MM.1S (cell line): Measurements from ENCODE around the gene LEMD2.

ENCODE experiments used
- DNase-seq: peaks from one replicate; pipeline ENCODE4 v3.0.0-alpha.2; 2015
- H2AFZ ChIP-seq: fragments of 300-600 bp; sonication (generic); 2 replicates; pipeline ENCODE4 v1.6.0; 2016; ENCODE audit warnings: antibody characterized with exemption, low read length
- H3F3A ChIP-seq: fragments of 300-600 bp; sonication (generic); 2 replicates; pipeline ENCODE4 v1.6.1; 2016; ENCODE audit warnings: mild to moderate bottlenecking, antibody characterized with exemption, low read length, moderate library complexity, mixed read lengths; ENCODE audit not compliant: insufficient read depth
- H3K27ac ChIP-seq: fragments of 300-600 bp; sonication (generic); 2 replicates; pipeline ENCODE4 v1.5.1; 2016; ENCODE audit warnings: mild to moderate bottlenecking, low read length
- H3K27me3 ChIP-seq: fragments of 300-600 bp; sonication (generic); replicated peaks from 2 replicates; pipeline ENCODE4 v1.6.0; 2016; ENCODE audit warnings: low read length; ENCODE audit not compliant: insufficient read depth
- H3K36me3 ChIP-seq: fragments of 300-600 bp; sonication (generic); replicated peaks from 2 replicates; pipeline ENCODE4 v1.6.1; 2016; ENCODE audit warnings: mild to moderate bottlenecking, low read length, mixed read lengths; ENCODE audit not compliant: insufficient read depth
- H3K4me1 ChIP-seq: fragments of 300-600 bp; sonication (generic); 2 replicates; pipeline ENCODE4 v1.6.1; 2016; ENCODE audit warnings: low read length, mixed read lengths
- H3K4me2 ChIP-seq: fragments of 300-600 bp; sonication (generic); 2 replicates; pipeline ENCODE4 v1.6.0; 2016; ENCODE audit warnings: low read depth, low read length
- H3K4me3 ChIP-seq: fragments of 300-600 bp; sonication (generic); 2 replicates; pipeline ENCODE4 v1.5.1; 2016; ENCODE audit warnings: low read length, mixed read lengths
- H3K79me2 ChIP-seq: fragments of 300-600 bp; sonication (generic); 2 replicates; pipeline ENCODE4 v1.6.1; 2016; ENCODE audit warnings: mixed run types, low read length, mixed read lengths
- H3K9ac ChIP-seq: fragments of 300-600 bp; sonication (generic); 2 replicates; pipeline ENCODE4 v1.6.1; 2016; ENCODE audit warnings: low read length, mixed read lengths
- H3K9me2 ChIP-seq: fragments of 300-600 bp; sonication (generic); replicated peaks from 2 replicates; pipeline ENCODE4 v1.6.1; 2016; ENCODE audit warnings: mild to moderate bottlenecking, low read length, mixed read lengths; ENCODE audit not compliant: insufficient read depth
- H3K9me3 ChIP-seq: fragments of 300-600 bp; sonication (generic); replicated peaks from 2 replicates; pipeline ENCODE4 v1.6.1; 2016; ENCODE audit warnings: mild to moderate bottlenecking, low read length, mixed read lengths; ENCODE audit not compliant: insufficient read depth
- H4K20me1 ChIP-seq: fragments of 300-600 bp; sonication (generic); 2 replicates; pipeline ENCODE4 v1.6.1; 2016; ENCODE audit warnings: mild to moderate bottlenecking, low read length, moderate library complexity, mixed read lengths; ENCODE audit not compliant: insufficient read depth
- CTCF ChIP-seq: fragments of 300-600 bp; sonication (generic); IDR thresholded peaks from 2 replicates; pipeline ENCODE4 v1.5.1; 2016; ENCODE audit warnings: antibody characterized with exemption, low read length, mixed read lengths
- EZH2 ChIP-seq: fragments of 300-600 bp; sonication (generic); optimal IDR thresholded peaks from 2 replicates; pipeline ENCODE3; 2017; ENCODE audit warnings: low read depth, mild to moderate bottlenecking, antibody characterized with exemption, low read length, mixed read lengths
- EZH2phosphoT487 ChIP-seq: fragments of 300-600 bp; sonication (generic); IDR thresholded peaks from 2 replicates; pipeline ENCODE4 v1.6.1; 2018; ENCODE audit warnings: antibody characterized with exemption, low read length

The LEMD2 gene

GRCh38 chr6:33786736-33787135 lies 2.2 kb downstream of the LEMD2 start:
- no peaks in the 10 kb centered on the region for H4K20me1 ChIP-seq
- TF ChIP-seq EZH2 (no peak), EZH2phosphoT487 (no peak), CTCF (no peak)
- H3K36me3 ChIP-seq, result no peaks in the 10 kb centered on the region
- peaks cover 5% of the 10 kb centered on the region; the same call in 1 of the 2 replicates for H3F3A ChIP-seq
- no peaks in the 10 kb centered on the region; the same call in 1 of the 2 replicates for H3K9me2 ChIP-seq
- DNase-seq, result no peak
- peaks cover 17% of the 10 kb centered on the region for H3K4me1 ChIP-seq
- H3K9me3 ChIP-seq, result no peaks in the 10 kb centered on the region
- no peak overlapping the region for H3K4me2 ChIP-seq
- H2AFZ ChIP-seq, result no peak overlapping the region
- no peak overlapping the region for H3K9ac ChIP-seq
- H3K4me3 ChIP-seq, result no peak overlapping the region
- H3K79me2 ChIP-seq, result peaks cover 33% of the 10 kb centered on the region
- H3K27me3 ChIP-seq, result 0 out of 2 replicates have a peak, but pooled peaks cover 2% of the 10 kb centered on the region
- no peak overlapping the region for H3K27ac ChIP-seq

GRCh38 chr6:33785778-33786177 lies 3.2 kb downstream of the LEMD2 start:
- no peaks in the 10 kb centered on the region for H4K20me1 ChIP-seq
- DNase-seq, result no peak
- TF ChIP-seq CTCF, result no peak
- no peak for TF ChIP-seq EZH2phosphoT487
- TF ChIP-seq EZH2, result no peak
- no peaks in the 10 kb centered on the region for H3K9me3 ChIP-seq
- H2AFZ ChIP-seq, result no peak overlapping the region
- H3K4me3 ChIP-seq, result no peak overlapping the region
- no peaks in the 10 kb centered on the region for H3K36me3 ChIP-seq
- peaks cover 17% of the 10 kb centered on the region for H3K4me1 ChIP-seq
- no peak overlapping the region for H3K27ac ChIP-seq
- no peaks in the 10 kb centered on the region; the same call in 1 of the 2 replicates for H3K9me2 ChIP-seq
- no peaks in the 10 kb centered on the region for H3K27me3 ChIP-seq
- peaks cover 33% of the 10 kb centered on the region for H3K79me2 ChIP-seq
- H3F3A ChIP-seq, result peaks cover 5% of the 10 kb centered on the region; the same call in 1 of the 2 replicates
- H3K9ac ChIP-seq, result no peak overlapping the region
- H3K4me2 ChIP-seq, result no peak overlapping the region

- TF ChIP-seq EZH2, result no peak
- no peak for TF ChIP-seq EZH2phosphoT487
- no peak for TF ChIP-seq CTCF
- H3K4me2 ChIP-seq, result no peak overlapping the region
- no peak overlapping the region for H3K27ac ChIP-seq
- no peak overlapping the region for H3K9ac ChIP-seq
- no peak for DNase-seq
- no peaks in the 10 kb centered on the region; the same call in 1 of the 2 replicates for H3K9me2 ChIP-seq
- no peaks in the 10 kb centered on the region for H4K20me1 ChIP-seq
- H3K36me3 ChIP-seq, result no peaks in the 10 kb centered on the region
- H3K4me1 ChIP-seq, result peaks cover 17% of the 10 kb centered on the region
- H3K79me2 ChIP-seq, result peaks cover 33% of the 10 kb centered on the region
- no peak overlapping the region for H2AFZ ChIP-seq
- H3K9me3 ChIP-seq, result no peaks in the 10 kb centered on the region
- H3K4me3 ChIP-seq, result no peak overlapping the region
- H3K27me3 ChIP-seq, result no peaks in the 10 kb centered on the region
- peaks cover 5% of the 10 kb centered on the region; the same call in 1 of the 2 replicates for H3F3A ChIP-seq
Measured at GRCh38 chr6:33784787-33785186, 4.1 kb downstream of the LEMD2 start.
